H1 (cell line): Measurements from ENCODE around the gene GRK5. TPM values are rescaled to one million over a fixed set of nuclear protein-coding genes. Genes with fewer than 3 reads are reported as not detected.

Experiments
- CTCF ChIA-PET: fragments of 300-600 bp; sonication (Branson Sonifier 250); formaldehyde crosslinking; loops from one replicate; lab custom pipeline; 2021; ENCODE audit not compliant: partially characterized antibody; lab: Charles Lee
- POLR2A ChIA-PET: fragments of 300-600 bp; sonication (Branson Sonifier 250); formaldehyde crosslinking; loops from one replicate; lab custom pipeline; 2021; ENCODE audit warnings: inconsistent platforms; ENCODE audit not compliant: partially characterized antibody; lab: Charles Lee
- DNase-seq, 2 experiments: peaks; one replicate each; pipeline versions ENCODE4 v3.0.0 to v3.0.0-alpha.2; 2010 to 2022; ENCODE audit warnings: low spot score in 2 of 2, low read depth in 1 of 2, mixed read lengths in 1 of 2
- FAIRE-seq: peaks from 2 replicates; lab custom pipeline; 2011; peaks lifted over from hg19 to GRCh38; lab: Jason Lieb, UNC
- H2AFZ ChIP-seq: 2 replicates; pipeline ENCODE4 v1.8.1; 2012; ENCODE audit warnings: low read length, inconsistent platforms
- H2AK5ac ChIP-seq: 2 replicates; pipeline ENCODE4 v1.6.1; 2013; ENCODE audit warnings: low read depth, low read length
- H2BK120ac ChIP-seq: replicated peaks from 2 replicates; pipeline ENCODE3; 2013; ENCODE audit warnings: low read depth, low read length, inconsistent platforms
- H2BK12ac ChIP-seq: 2 replicates; pipeline ENCODE4 v1.6.1; 2013; ENCODE audit warnings: low read depth, low read length
- H2BK15ac ChIP-seq: 2 replicates; pipeline ENCODE4 v1.6.1; 2013; ENCODE audit warnings: low read length
- H2BK20ac ChIP-seq: 2 replicates; pipeline ENCODE4 v1.6.1; 2013; ENCODE audit warnings: low read length
- H2BK5ac ChIP-seq: 2 replicates; pipeline ENCODE4 v1.6.1; 2013; ENCODE audit warnings: low read depth, low read length
- H3K14ac ChIP-seq: 2 replicates; pipeline ENCODE4 v1.6.1; 2013; ENCODE audit warnings: inconsistent platforms; ENCODE audit not compliant: insufficient read length
- H3K18ac ChIP-seq: 2 replicates; pipeline ENCODE4 v1.6.1; 2013; ENCODE audit warnings: low read length; ENCODE audit errors: extremely low read depth
- H3K23ac ChIP-seq: 2 replicates; pipeline ENCODE4 v1.6.1; 2013; ENCODE audit warnings: inconsistent platforms; ENCODE audit not compliant: insufficient read length
- H3K23me2 ChIP-seq: 2 replicates; pipeline ENCODE4 v1.6.1; 2013; ENCODE audit warnings: low read depth, low read length
- H3K27ac ChIP-seq: 2 replicates; pipeline ENCODE4 v1.6.1; 2011; ENCODE audit warnings: low read depth, low read length, inconsistent platforms
- H3K27me3 ChIP-seq, 4 experiments: replicated peaks in 1 of 4; 1 replicate in 1 of 4; 2 replicates in 3 of 4; pipeline versions ENCODE4 v1.6.1 to v1.8.1; 2011 to 2013; ENCODE audit warnings: low read length in 3 of 4, mild to moderate bottlenecking in 3 of 4, inconsistent platforms in 2 of 4, mixed read lengths in 2 of 4, moderate library complexity in 1 of 4; ENCODE audit not compliant: control insufficient read depth in 3 of 4, insufficient read depth in 3 of 4; ENCODE audit errors: extremely low read depth in 1 of 4
- H3K36me3 ChIP-seq, 4 experiments: 2 replicates each; pipeline versions ENCODE4 v1.6.1 to v1.8.1; 2011 to 2013; ENCODE audit warnings: mild to moderate bottlenecking in 4 of 4, low read length in 3 of 4, moderate library complexity in 2 of 4, control low read depth in 1 of 4, inconsistent platforms in 1 of 4; ENCODE audit not compliant: insufficient read depth in 4 of 4, control insufficient read depth in 2 of 4
- H3K4ac ChIP-seq: replicated peaks from 2 replicates; pipeline ENCODE3; 2013; ENCODE audit warnings: low read length, low read depth, mixed read lengths, inconsistent platforms; ENCODE audit not compliant: insufficient read length
- H3K4me1 ChIP-seq, 4 experiments: replicated peaks in 1 of 4; 1 replicate in 1 of 4; 2 replicates in 3 of 4; pipeline versions ENCODE4 v1.6.1 to v1.8.1; 2011 to 2013; ENCODE audit warnings: low read length in 3 of 4, inconsistent platforms in 2 of 4, mixed read lengths in 1 of 4; ENCODE audit not compliant: insufficient read depth in 4 of 4, control insufficient read depth in 3 of 4
- H3K4me2 ChIP-seq, 2 experiments: 2 replicates each; pipeline versions ENCODE4 v1.6.1 to v1.8.1; 2011 to 2013; ENCODE audit warnings: low read depth in 2 of 2, low read length in 2 of 2, control low read depth in 1 of 2, inconsistent platforms in 1 of 2, mild to moderate bottlenecking in 1 of 2; ENCODE audit not compliant: insufficient read depth in 1 of 2
- H3K4me3 ChIP-seq, 4 experiments: fragments of 200-600, 300-600 bp in 1 of 4; sonication (generic), shearing (Covaris generic), sonication (Bioruptor Twin) in 1 of 4; 2 replicates each; pipeline versions ENCODE4 v1.5.1 to v1.8.1; 2011 to 2016; ENCODE audit warnings: low read length in 4 of 4, low read depth in 3 of 4, control low read depth in 2 of 4, inconsistent platforms in 2 of 4, mild to moderate bottlenecking in 2 of 4, mixed read lengths in 1 of 4, moderate library complexity in 1 of 4; ENCODE audit not compliant: insufficient read depth in 2 of 4; ENCODE audit errors: extremely low read depth in 1 of 4
- H3K56ac ChIP-seq: replicated peaks from 2 replicates; pipeline ENCODE3; 2013; ENCODE audit warnings: low read depth, mild to moderate bottlenecking, mixed read lengths, low read length, inconsistent platforms; ENCODE audit not compliant: insufficient read length
- H3K79me1 ChIP-seq: 2 replicates; pipeline ENCODE4 v1.6.1; 2013; ENCODE audit warnings: low read depth, low read length, control low read depth
- H3K79me2 ChIP-seq, 2 experiments: 2 replicates each; pipeline versions ENCODE4 v1.6.1 to v1.8.1; 2012 to 2013; ENCODE audit warnings: low read length in 2 of 2, mild to moderate bottlenecking in 2 of 2, inconsistent platforms in 1 of 2; ENCODE audit not compliant: insufficient read depth in 2 of 2, control insufficient read depth in 1 of 2
- H3K9ac ChIP-seq, 4 experiments: replicated peaks in 1 of 4; 1 replicate in 1 of 4; 2 replicates in 3 of 4; pipeline versions ENCODE4 v1.6.1 to v1.8.1; 2011 to 2013; ENCODE audit warnings: low read depth in 3 of 4, low read length in 3 of 4, control low read depth in 2 of 4, mild to moderate bottlenecking in 2 of 4, moderate library complexity in 2 of 4, inconsistent platforms in 1 of 4; ENCODE audit errors: extremely low read depth in 1 of 4
- H3K9me3 ChIP-seq, 2 experiments: 2 replicates each; pipeline versions ENCODE4 v1.6.1 to v1.8.1; 2012 to 2013; ENCODE audit warnings: mild to moderate bottlenecking in 2 of 2, moderate library complexity in 2 of 2, control low read depth in 1 of 2, inconsistent platforms in 1 of 2, low read depth in 1 of 2, low read length in 1 of 2, mixed read lengths in 1 of 2; ENCODE audit not compliant: insufficient read depth in 2 of 2
- H4K20me1 ChIP-seq, 2 experiments: replicated peaks in 1 of 2; 2 replicates each; pipeline versions ENCODE3 to v1.8.1; 2011 to 2013; ENCODE audit warnings: inconsistent platforms in 2 of 2, low read length in 2 of 2, mild to moderate bottlenecking in 1 of 2; ENCODE audit not compliant: insufficient read depth in 2 of 2, control insufficient read depth in 1 of 2
- H4K5ac ChIP-seq: 2 replicates; pipeline ENCODE4 v1.6.1; 2013; ENCODE audit warnings: low read length, low read depth, mixed read lengths, inconsistent platforms; ENCODE audit not compliant: insufficient read length
- H4K8ac ChIP-seq: 2 replicates; pipeline ENCODE4 v1.8.0; 2013; ENCODE audit warnings: mild to moderate bottlenecking, moderate library complexity, low read length, inconsistent platforms; ENCODE audit not compliant: insufficient read depth; ENCODE audit errors: extremely low read depth
- H4K91ac ChIP-seq: replicated peaks from 2 replicates; pipeline ENCODE3; 2013; ENCODE audit warnings: low read length, mixed read lengths, inconsistent platforms; ENCODE audit not compliant: insufficient read length
- ASH2L ChIP-seq: fragments of 200-600, 300-600 bp; sonication (generic); IDR thresholded peaks from one replicate; pipeline ENCODE4 v1.7.1; 2017; ENCODE audit warnings: low read length
- BCL11A ChIP-seq, 2 experiments: IDR thresholded peaks; one replicate each; pipeline ENCODE4 v1.6.1; 2011; ENCODE audit warnings: low read depth in 2 of 2, low read length in 2 of 2, mild to moderate bottlenecking in 2 of 2
- CEBPB ChIP-seq: IDR thresholded peaks from 2 replicates; pipeline ENCODE4 v1.6.1; 2012; ENCODE audit warnings: low read depth, low read length
- KDM4A ChIP-seq: IDR thresholded peaks from one replicate; pipeline ENCODE4 v1.7.1; 2012; ENCODE audit warnings: low read depth, mild to moderate bottlenecking, moderate library complexity, low read length, inconsistent platforms; ENCODE audit not compliant: severe bottlenecking
- POU5F1 ChIP-seq: IDR thresholded peaks from 2 replicates; pipeline ENCODE4 v1.6.1; 2011; ENCODE audit warnings: low read depth, mild to moderate bottlenecking, low read length, moderate library complexity
- RBBP5 ChIP-seq: IDR thresholded peaks from 2 replicates; pipeline ENCODE4 v1.7.1; 2012; ENCODE audit warnings: low read depth, mild to moderate bottlenecking, inconsistent platforms, low read length, moderate library complexity, borderline replicate concordance
- RFX5 ChIP-seq: IDR thresholded peaks from 2 replicates; pipeline ENCODE4 v1.6.1; 2011; ENCODE audit warnings: low read depth, low read length, improper control_type of control experiment, borderline replicate concordance
- RXRA ChIP-seq: IDR thresholded peaks from 2 replicates; pipeline ENCODE4 v1.6.1; 2011; ENCODE audit warnings: low read depth, mild to moderate bottlenecking, low read length, moderate library complexity; ENCODE audit not compliant: insufficient read depth
- SP4 ChIP-seq: IDR thresholded peaks from 2 replicates; pipeline ENCODE4 v1.6.1; 2012; ENCODE audit warnings: low read length, inconsistent platforms
- TAF1 ChIP-seq: IDR thresholded peaks from 2 replicates; pipeline ENCODE4 v1.6.1; 2011; ENCODE audit warnings: mild to moderate bottlenecking, low read depth, low read length
- WGBS, 2 experiments: shearing (Covaris generic) in 1 of 2; methylation state at CpG; one replicate each; pipeline versions ENCODE4 v1.1.6 to v1.1.7; 2013 to 2015; ENCODE audit warnings: low lambda C conversion rate in 2 of 2, mixed read lengths in 2 of 2, inconsistent platforms in 1 of 2, low coverage in 1 of 2, missing lambda C conversion rate in 1 of 2; ENCODE audit not compliant: insufficient replicate concordance in 2 of 2, insufficient coverage in 1 of 2, insufficient read length in 1 of 2; ENCODE audit errors: extremely low coverage in 1 of 2, missing lambda C conversion rate in 1 of 2; 5-methylcytosine and 5-hydroxymethylcytosine counted together
- polyA plus RNA-seq, 7 experiments: library from polyadenylated mRNA; depleted of rRNA in 3 of 7; stranded (reverse) in 5 of 7; unstranded in 2 of 7; fragments of >200 nt in 5 of 7; fragments of 200-250 nt in 2 of 7; gene quantifications; 1 replicate in 5 of 7; 2 replicates in 1 of 7; 4 replicates in 1 of 7; pipeline versions ENCODE4 v1.2.1 to v1.2.3, GENCODE V29; 2011 to 2013; ENCODE audit warnings: missing spikeins in 2 of 7, mixed read lengths in 2 of 7
- total RNA-seq: library from RNA; stranded (reverse); fragmentation: NEBNext Ultra II Directional; extraction: Animal tissue kit (Norgen Biotek cat#: 25700); gene quantifications from 2 replicates; pipeline ENCODE4 v1.2.1, GENCODE V29; 2021
- TF ChIP-seq, protein P1 (sequence below): IDR thresholded peaks from 2 replicates; pipeline ENCODE4 v1.6.1; 2012; ENCODE audit warnings: inconsistent platforms

The GRK5 gene
- total and polyA plus RNA-seq, 2 of the 8 experiments (the other 6 are each of a cell fraction or from before 2014, with no cell fraction given) = 0.54 to 2.5 TPM

GRCh38 chr10:119420950-119421875 lies 213.8 kb downstream of the GRK5 start:
- no peaks in the 10 kb centered on the region for H3K27me3 ChIP-seq
- POLR2A ChIA-PET = no interaction called here
- TF ChIP-seq TAF1 (no peak), RXRA (no peak), ASH2L (no peak), POU5F1 (no peak), SP4 (no peak), CEBPB (no peak), RFX5 (no peak), RBBP5 (no peak), KDM4A (no peak), BCL11A (IDR thresholded peaks at IDR 0.05; ENCODE audit: low read depth in 2 of 2, low read length in 2 of 2) (no peak)
- TF ChIP-seq, protein P1, sequence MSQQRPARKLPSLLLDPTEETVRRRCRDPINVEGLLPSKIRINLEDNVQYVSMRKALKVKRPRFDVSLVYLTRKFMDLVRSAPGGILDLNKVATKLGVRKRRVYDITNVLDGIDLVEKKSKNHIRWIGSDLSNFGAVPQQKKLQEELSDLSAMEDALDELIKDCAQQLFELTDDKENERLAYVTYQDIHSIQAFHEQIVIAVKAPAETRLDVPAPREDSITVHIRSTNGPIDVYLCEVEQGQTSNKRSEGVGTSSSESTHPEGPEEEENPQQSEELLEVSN = no peak

More at GRCh38 chr10:119420950-119421875, 213.8 kb downstream of the GRK5 start:
- H3K4me3 ChIP-seq = no peak overlapping the region
- FAIRE-seq = no peak
- no peaks in the 10 kb centered on the region for H3K23me2 ChIP-seq
- H2BK12ac ChIP-seq = peak overlapping the region; percentile 68; the same call in 1 of the 2 replicates
- no peaks in the 10 kb centered on the region for H3K9me3 ChIP-seq
- H3K4me2 ChIP-seq = no peak overlapping the region
- 87% methylated on average over 12 of the region's 13 CpGs; no CpG with 5 or more reads in 1 of the 2 experiments for WGBS, 2 experiments
- no peak overlapping the region for H3K9ac ChIP-seq
- no peak for DNase-seq
- CTCF ChIA-PET = interaction anchor here (0.8 to 16.5 kb wide), 12 partner anchors 7 to 281 kb away, joined by 3 to 272 read pairs (median 6); partner anchors contain the start of gene GRK5
- H2BK5ac ChIP-seq = 0 out of 2 replicates have a peak overlapping the region, but pooled peaks have one; percentile 49
- no peak overlapping the region for H3K18ac ChIP-seq
- H3K36me3 ChIP-seq = no peaks in the 10 kb centered on the region
- H2AK5ac ChIP-seq = no peak overlapping the region
- no peaks in the 10 kb centered on the region for H4K20me1 ChIP-seq
- no peak overlapping the region for H3K23ac ChIP-seq
- H2BK20ac ChIP-seq = 0 out of 2 replicates have a peak overlapping the region, but pooled peaks have one; percentile 29
- 0 out of 2 replicates have a peak overlapping the region, but pooled peaks have one; percentile 46 for H2BK15ac ChIP-seq
- no peak overlapping the region for H4K5ac ChIP-seq
- peak overlapping the region; percentile 40 for H3K4ac ChIP-seq
- no peak overlapping the region for H3K14ac ChIP-seq
- no peak overlapping the region; the same call in 1 of the 2 replicates for H4K8ac ChIP-seq
- H3K4me1 ChIP-seq = peaks cover 0 to 11% (median 7%) of the 10 kb centered on the region in 4 experiments; a peak in 6 of 7 replicates
- H2BK120ac ChIP-seq = no peak overlapping the region
- H4K91ac ChIP-seq = no peak overlapping the region
- no peak overlapping the region for H3K56ac ChIP-seq
- H3K79me1 ChIP-seq = no peaks in the 10 kb centered on the region
- no peaks in the 10 kb centered on the region for H3K79me2 ChIP-seq
- no peak overlapping the region for H2AFZ ChIP-seq
- no peak overlapping the region; the same call in 1 of the 2 replicates for H3K27ac ChIP-seq
